Stimulated activated CD4-positive, alpha-beta T cell treated with anti-CD3 and anti-CD28 coated beads, TNF-alpha, amount 100 ng/mL, for 48 hours (primary cell): ENCODE data around the gene KXD1.

Experiments used
- DNase-seq, 3 donors: peaks; one replicate each; pipeline ENCODE4 v3.0.0-alpha.2; 2020; ENCODE audit warnings: low read depth in 3 of 3

Gene KXD1

DNA sequence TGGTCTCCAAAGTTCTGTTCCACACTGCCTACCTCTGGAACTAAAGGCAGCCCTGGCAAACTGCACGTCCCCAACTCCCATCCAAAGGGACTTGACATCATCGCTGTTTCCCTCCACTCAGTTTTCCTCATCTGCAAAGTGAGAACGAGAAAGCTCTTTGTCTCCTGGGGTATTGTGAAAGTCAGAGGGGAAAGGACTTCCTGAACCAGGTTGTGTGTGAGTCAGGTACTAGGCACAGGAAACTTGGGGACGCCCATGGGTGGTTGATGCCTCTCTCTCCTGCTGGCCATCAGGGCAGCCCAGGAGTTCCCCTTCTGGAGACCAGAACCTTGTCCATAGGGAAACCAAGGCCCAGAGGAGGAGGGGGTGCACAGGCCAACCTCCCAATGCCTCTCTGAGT lies 44.2 kb downstream of the KXD1 start:
- no peak for DNase-seq

DNA sequence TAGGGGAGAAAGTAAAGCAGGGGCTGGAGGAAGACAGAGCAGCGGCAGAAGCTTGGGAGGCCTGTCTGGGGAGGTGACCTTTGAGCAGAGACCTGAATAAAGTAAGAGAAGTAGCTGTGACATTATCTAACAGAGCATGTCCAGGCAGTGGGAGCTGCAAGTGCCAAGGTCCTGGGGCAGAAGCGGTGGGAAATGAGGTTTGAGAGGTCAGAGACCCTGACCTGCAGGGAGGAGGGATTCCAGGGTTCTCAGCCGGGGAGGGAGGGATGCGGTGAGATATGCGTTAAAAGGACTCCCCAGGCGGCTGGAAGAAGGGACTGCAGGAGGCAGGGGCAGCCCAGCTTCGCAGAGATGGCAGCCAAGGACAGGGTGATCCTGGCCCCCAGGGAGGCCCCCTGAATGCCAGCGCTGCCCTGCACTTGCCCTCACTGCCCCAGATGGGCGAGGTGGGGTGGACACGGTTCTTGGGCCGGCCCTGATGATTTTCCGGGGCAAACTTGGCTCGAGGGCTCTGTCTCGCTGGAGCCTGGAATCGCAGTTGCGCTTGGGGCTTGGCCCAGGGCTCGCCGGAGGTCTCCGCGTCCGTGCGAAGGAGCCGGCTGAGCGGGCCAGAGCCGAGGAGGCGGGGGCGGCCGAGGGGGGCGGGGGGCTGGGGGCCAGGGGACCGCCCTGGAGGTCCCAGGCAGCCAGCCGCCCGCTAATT lies 45.7 kb downstream of the KXD1 start:
- no peak for DNase-seq

DNA sequence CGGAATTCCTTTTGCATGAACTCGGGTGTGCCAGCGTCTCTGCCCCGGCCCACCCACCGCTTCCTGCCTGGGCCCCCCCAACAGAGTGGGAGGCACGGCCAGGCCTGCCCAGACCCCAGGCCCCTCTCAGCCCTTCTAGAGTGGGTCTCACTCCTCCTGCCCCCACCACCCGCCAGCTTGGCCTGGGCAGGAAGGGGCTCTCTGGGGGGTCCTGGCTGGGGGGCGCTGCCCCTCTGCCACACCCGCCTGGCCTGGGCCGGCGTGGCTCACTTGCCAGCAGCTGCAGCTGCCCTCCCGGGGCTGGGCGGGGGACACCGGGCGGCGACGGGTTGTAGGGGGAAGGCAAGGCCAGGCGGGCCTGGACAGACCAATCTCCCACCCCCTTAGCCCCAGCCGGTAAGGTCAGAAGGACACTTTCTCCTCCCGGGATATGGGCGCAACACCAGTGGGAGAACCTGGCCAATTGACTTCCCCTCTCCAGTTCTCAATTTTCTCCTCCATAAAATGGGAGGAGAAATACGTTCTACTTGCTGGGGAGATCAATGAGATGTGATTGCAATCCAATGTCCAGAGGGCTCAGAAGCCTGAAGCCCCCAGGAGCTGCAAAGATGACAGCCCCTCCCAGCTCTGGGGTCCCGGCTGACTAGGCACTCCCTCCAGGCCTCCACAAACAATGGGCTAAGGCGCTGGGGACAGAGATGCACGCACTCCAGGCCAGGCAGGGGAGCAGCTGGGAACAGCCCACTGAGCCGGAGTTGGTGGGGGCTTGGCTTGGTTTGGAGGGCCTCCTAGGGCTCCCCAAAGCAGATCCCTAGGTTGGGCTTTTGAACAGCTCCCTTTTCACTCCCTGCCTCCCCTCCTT lies 46.5 kb downstream of the KXD1 start:
- no peak for DNase-seq

DNA sequence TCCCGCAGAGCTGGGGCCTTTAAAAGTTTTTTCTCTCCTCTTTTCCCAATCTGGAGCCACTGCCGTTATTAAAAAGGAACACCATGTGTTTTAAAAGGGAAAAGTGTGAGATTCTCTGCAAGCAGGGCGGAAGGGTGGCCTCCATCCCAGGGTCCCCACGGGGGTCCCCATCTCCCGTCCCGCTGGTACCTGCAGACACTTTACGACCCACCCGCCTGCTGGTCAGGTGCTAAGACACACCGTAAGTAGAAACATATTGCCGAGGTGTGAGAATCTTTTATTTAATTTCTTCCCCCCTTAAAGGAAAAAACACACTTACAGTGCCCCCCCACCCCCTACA lies 47.1 kb downstream of the KXD1 start:
- DNase-seq = no peak

DNA sequence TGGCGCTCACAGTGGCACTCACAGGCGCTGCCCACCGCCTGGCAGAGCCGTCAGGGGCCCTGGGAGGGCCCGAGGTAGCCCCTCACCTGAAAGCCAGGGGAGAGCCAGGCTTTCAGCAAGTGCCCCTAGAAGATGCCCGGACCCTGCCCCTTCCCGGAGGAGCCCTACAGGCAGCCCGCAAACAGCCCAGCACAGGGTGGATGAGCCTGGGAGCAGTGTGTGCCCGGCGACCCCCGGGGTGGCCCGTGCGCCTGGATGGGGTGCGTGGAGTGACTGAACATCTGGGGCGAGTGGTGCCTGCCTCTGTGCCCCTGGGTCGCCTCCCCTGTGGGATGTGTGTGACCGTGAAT lies 47.5 kb downstream of the KXD1 start:
- no peak for DNase-seq

DNA sequence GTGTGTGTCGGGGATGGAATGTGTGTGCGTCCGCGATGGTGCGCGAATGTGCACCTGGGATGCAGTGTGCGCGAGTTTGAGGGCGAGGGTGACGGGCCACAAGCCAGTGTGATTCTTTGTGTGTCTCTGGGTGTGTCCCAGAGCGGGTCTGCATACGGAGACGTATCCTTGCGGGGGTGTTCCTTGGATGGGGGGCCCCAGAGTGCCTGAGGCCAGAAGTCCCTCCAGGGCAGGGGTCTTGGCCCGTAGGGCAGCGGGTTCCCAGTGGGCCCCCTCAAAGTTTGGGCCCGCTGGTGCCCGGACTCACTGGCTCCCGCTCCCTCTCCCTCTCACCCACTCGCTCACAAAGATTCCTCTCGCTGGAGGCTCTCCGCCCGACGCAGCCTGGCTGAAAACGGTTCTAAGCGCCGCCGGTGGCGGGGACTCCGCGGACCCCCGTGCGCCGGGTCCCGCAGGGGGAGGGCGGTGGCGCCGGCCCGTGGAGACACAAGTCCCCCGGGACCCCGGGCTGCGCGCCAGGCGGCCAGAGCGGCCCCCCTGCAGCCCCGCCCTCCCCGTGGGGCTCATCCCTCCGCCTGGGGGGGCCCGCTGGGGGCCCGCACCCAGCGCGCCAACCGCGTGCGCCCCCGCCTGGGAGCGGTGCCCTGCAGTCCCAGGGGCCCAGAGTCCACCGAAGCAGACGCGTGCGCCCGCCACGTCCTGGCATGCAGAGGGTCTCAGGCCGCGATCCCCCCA lies 48.0 kb downstream of the KXD1 start:
- DNase-seq = no peak

DNA sequence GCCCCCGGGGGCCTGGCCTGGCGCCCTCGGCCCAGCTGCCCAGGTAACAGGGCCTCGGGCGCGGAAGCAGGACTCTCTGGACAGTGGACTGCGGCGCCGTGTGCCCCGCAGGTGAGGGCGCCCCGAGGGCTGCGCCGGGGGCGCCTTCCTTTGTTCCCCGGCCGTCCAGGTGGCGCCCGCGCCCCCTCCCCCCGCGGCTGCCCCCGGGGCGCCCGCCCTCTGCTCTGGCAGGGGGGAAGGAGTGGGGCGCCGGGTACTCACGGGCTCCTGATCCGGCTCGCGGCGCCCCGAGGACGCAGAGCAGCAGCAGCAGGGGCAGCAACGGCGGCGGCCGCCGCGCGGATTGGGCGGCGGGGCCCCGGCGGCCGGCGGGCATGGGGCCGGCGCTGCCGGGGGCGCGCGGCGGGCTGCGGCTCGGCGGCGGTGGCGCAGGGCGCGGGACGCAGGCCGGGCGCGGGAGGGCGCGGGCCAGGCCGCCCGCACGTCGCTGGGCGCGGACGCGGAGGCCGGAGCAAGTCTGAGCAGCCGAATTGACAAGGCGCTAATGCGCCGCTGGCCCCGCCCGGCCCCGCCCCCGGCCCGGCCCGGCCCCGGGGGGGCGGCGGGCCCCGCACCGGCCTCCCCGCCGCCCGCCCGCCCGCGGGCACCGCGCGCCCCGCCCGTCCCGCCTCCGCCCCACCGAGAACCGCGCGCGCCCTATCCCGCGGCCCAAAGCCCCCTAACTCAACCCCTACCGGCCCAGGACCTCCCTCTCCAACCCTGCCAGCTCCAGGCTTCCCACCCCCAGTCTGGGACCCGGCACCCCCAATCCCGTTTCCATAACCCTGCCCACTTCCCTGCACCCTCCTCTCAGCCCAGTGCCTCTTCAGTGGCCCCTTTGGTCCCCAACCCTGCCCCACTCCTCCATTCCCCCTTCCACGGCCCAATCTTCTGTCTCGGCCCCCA lies 48.9 kb downstream of the KXD1 start, which contains the start of gene CRLF1:
Gene CRLF1, minus strand, starts transcription at position 519 of the 945 bp plus-strand sequence. Its CDS starts 143 bp downstream, at position 376.
- no peak for DNase-seq

DNA sequence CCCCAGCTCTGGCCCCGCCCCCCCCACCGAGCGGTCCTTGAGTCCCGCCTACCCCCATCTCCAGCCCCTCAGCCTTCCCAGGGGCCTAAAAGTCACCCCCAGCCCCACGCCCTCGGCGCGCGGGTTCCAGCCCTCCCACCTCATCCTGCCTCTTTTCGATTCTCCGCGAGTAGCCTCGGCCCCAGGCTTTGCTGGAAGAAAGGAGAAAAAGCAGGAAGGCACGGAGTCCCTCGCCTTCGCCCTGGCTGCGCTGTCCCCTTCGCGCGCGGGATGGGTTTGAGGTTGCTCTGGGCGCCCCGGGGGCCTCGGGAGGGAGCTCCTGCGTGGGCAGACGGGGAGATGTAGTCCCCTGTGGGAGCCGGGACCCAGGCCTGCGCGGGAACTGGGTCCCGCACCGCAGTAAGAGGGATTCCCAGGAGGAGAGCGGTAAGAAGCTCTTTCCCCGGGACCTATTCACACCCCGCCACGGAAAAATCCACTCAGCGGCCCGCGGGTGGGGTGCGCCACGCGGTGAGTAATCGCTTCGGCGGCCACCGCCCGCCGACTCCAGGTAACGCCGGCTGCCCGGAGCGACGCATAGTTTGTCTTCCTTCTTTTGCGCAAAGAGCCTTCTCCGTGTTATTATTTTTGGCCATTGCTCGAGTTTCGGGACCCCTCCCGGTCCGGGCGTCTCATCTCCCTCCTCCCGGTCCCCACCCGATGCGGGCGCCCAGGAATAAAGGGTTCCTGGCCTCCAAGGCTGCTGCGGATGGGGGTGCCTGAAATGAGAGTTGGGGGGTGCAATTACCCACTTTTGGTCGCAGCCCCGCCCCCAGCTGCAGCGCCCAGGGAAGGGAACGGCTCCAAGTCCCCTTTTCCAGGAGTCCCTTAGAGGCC lies 49.8 kb downstream of the KXD1 start:
- DNase-seq = no peak

DNA sequence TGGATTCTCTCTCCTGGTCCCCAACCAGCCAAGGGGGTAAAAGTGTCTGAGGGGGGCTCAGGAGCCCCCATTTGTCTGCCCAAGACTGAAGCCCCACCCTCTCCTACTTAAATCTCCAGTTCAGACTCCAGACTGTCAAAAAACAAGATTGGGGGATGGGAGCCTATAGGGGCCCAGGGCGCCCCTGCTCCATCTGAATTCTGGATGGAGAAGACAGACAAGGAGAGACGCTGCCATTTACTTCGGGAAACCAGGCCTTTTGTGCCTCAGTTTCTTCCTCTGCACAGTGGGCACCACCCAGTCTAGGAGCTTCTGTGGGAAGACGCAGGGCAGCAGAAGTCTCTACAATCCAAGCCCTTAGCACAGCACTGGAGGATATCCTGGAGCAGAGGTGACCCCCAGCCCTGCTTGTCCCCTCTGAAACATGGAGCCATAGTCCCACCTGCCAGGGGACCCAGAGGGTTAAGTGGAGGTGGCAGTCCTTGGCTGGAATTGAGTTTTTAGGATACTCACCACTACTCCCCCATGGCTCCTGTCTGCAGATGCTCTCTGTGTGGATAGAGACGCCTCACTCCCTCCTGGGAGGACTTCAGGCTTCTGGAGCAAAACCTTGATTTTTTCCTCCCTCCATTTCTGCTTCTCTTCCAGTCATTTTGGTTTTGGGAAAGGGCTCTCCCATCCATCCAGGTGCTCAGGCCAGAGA lies 50.6 kb downstream of the KXD1 start:
- no peak for DNase-seq

DNA sequence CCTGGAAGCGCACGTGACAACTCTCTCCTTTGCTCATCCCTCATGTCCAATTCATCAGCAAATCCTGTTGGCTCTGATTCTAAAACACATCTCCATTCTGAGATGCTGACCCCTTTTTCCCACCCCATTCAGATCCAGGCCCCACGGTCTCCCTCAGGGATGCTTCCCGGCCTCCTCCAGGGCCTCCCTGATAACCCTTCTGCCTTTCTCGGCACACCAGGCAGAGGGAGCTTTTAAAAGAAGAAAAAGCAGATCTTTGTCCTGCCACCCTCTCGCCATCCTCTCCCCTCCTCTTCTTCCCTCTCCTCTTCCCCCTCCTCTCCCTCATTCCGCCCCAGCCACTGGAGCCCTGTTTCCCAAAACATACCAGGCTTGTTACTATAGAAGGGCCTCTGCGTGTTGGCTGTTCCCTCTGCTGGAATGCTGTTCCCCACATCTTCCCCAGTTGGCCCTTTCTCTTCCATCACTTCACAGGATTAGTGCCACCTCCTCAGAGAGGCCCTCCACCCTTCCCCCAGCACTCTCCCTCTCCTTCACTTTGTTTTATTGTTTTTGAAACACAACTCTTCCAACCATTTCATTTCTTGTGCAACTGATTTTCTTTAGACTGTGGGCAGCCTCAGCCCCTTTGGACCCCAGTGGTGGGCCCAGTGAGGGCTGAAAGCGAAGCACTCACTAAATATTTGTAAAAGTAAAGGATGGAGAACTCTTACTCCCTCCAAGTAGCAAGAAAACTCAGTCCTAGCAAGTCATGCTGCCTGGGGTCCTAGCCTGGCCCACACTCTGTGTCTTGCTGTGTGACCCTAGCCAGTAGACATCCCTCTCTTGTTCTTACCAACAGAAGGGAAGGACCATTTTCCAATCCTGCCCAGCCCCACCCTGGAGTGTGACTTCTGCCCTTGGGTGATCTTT lies 51.4 kb downstream of the KXD1 start:
- no peak for DNase-seq

DNA sequence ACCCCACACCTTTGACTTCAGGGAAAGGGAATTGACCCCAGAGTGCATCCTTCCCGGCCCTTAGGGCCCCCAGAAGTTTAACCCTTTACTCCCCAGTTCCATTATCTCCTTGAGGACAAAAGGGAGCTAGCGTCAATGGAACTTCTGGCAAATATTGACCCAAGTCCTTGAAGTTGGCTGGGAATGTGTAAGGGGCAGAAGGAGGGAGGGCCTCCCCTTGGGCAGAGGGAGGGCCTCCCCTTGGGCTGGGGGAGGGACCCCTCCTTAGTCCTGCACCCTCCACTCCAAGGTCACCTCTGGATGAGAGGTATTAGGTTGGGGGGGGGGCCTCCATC lies 52.0 kb downstream of the KXD1 start:
- DNase-seq = no peak

DNA sequence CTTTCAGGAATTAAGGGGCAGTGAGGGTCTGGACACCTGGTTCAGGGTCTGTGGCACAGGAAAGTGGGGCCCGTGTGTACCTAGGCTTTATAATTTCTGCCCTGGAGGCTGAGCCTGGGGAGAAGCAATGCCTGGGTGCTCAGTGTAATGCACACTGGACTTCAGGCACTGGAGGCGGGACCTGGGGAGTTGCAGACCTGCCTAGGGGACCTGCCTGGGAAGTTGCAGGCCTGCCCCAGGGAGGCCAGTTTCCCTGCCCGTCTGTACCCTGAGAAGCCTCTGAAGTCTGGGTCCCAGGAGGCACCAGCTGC lies 52.5 kb downstream of the KXD1 start:
- DNase-seq = no peak

DNA sequence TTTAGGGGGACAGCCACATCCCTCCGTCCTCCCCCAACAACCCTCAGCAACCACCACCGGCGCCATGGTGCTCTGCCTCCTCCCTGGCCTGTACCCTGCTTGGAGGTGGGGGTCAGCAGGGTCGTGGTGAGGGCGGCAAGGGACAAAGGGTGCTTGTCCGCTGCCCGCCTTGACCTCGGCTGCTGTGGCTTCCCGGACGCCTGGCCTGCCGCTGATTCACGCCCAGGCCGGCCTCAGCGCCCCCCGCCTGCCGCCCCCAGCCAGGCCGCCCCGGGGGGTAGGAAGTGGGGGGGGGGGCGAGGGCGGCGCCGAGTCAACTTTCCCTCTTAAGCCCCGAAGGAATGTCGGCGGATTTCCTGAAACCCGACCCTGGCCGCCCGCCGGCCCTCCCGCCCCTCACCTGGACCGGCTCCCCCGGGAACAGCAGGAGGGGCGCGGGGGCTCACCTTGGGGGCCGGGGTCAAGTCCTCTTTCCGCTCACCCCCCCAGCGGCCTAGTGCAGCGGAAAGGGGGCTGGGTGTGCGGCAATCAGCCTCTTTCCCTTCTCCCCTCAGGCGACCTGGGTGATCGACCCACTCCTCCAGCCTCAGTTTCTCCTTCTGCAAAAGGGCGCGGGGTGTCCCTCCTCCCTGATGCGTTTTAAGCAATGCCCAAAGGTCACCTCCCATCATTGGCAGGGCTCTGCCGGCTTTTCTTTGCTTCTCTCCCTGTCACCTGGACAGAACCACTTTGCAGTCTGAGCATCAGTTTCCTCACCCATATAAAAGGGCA lies 53.1 kb downstream of the KXD1 start:
- no peak for DNase-seq

DNA sequence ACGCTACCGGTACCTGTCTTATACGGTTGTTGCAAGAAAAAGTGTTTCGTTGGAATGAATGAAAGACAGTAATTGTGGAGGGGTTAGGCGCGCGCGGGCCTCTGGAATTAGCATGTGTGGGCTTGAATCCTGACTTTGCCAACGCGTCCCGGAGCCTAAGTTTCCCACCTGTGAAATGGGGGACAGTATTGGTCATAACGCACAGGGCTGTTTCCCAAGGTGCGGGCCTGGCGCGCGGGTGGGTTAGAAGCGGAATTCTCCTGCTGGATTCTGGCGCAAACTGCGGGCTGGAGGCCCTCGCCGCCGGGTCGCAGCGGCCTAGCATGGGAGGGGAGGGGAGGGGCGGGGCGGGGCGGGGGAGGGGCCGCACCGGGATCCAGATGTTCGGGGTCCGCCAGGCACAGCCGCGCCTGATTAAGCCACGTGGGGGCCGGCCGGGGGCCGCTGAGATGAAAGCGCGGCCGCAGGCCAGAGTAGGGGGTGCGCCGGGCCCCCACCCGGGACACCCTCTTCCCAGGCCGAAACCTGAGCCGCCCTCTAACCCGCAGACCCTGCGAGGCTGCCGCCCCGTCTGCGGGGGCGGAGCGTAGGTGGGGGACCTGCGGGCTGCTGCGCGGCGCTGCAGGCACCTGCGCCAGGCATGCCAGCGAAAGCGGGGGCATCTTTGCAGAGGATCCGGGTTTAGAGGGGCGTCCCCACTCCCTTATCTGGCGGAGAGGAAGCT lies 53.8 kb downstream of the KXD1 start:
- DNase-seq = no peak

DNA sequence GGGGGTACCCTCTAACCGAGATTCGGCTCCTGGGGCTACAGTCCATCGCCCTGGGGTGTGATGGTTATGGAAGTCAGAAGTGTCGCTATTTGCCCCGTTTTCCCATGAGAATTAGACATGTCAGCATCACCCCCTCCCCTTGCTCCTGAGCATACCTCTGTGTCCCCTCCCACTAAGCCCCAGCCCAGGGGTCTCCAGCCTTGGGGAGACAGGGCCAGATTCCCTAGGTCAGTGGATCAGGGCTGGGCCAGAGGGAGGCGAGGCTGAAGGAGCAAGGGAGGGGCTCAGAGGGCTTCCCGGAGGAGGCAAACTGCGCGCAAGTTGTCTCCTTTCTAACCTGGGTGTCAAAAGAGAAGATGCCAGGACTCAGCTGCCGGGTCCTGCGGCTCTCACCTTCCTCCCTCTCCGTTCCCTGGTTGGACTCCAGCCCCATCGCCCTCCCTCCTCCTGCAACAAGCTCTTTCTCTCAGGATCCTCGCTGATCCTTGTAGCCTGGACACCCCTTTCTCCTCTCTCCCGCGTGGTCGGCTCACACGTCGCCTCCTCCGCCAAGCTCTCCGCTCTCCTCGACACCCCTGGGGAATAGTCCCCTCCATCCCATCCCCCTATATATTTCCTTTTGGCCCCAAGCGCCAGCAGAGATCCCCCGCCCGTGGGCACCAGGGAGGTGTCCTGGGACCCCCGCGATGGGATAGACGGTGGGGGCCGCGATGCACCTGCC lies 54.5 kb downstream of the KXD1 start:
- no peak for DNase-seq

DNA sequence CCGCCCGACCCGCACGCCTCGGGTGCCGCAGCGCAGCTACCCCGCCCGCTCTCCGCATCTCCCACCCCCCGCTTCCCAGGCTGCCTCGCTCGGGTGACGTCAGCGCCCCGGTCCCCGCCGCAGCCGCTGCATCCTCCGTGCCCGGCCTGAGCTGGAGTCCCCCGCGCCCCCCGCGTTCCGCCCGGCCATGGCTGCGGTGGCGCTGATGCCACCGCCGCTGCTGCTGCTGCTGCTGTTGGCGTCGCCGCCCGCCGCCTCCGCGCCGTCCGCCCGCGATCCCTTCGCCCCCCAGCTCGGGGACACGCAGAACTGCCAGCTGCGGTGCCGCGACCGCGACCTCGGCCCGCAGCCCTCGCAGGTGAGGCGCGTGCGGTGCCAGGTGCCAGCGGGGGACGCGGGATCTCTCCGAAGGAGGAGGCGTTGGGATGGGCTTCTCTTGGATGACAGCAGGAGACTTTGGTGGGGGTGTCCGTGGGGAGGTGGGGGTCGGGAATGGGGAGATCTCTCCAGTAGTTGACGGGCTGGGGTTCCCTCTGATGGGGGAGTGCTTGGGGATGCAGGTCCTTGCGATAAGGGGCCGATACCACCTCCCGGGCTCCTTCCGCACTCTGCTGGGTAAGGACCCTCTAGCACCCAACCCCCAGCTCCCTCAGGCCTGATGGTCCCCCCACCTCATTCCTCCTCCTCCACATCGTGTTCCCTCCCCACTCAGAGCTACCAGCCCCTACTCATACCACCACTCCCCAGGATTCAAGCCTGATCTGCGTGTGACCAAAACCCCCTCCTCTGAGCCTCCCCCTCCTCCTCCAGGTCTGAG lies 55.3 kb downstream of the KXD1 start, which contains the start of gene TMEM59L:
Gene TMEM59L, plus strand, starts transcription at position 99 of the 817 bp plus-strand sequence. Its CDS starts 89 bp downstream, at position 188.
- peak in 1 of 3 donors; percentile 41 for DNase-seq
